Dendritic cell treated with granulocyte-macrophage colony-stimulating factor and Interleukin-4, amounts not matched to agents 40 ng/mL and 50 ng/mL, for 4 days (primary cell): ENCODE results near the gene TECR.
A peak's percentile ranks its signal among the peaks of the same experiment; 100 is the strongest.
"Not testable (repeated sequence)": the region's sequence is repeated elsewhere in the genome, so short reads cannot be mapped to it uniquely, and the experiment has no call there.

Source experiments
- H3K27ac Mint-ChIP-seq: one replicate; pipeline ENCODE4 v1.8.0; 2022; ENCODE audit warnings: mild to moderate bottlenecking, mixed read lengths
- H3K27me3 Mint-ChIP-seq: one replicate; pipeline ENCODE4 v1.8.0; 2022; ENCODE audit warnings: mild to moderate bottlenecking, mixed read lengths
- H3K36me3 Mint-ChIP-seq: one replicate; pipeline ENCODE4 v1.8.0; 2022; ENCODE audit warnings: low read depth, mixed read lengths
- H3K4me1 Mint-ChIP-seq: one replicate; pipeline ENCODE4 v1.8.0; 2022; ENCODE audit warnings: low read depth, mixed read lengths
- H3K4me3 Mint-ChIP-seq: one replicate; pipeline ENCODE4 v1.8.0; 2022; ENCODE audit warnings: mild to moderate bottlenecking, moderate library complexity, mixed read lengths
- H3K9me3 Mint-ChIP-seq: one replicate; pipeline ENCODE4 v1.8.0; 2022; ENCODE audit warnings: mixed read lengths
- intact Hi-C: fragments of 100-400 bp; cut with micrococcal nuclease; formaldehyde crosslinking; loops from one replicate; pipeline ENCODE4 v1.15.0; 2022

TECR gene

GRCh38 chr19:14497228-14497921 lies 32.0 kb upstream of the TECR start:
- Mint-ChIP-seq H3K4me1 (peaks cover 34% of the 10 kb centered on the region), H3K9me3 (no peaks in the 10 kb centered on the region), H3K4me3 (no peak overlapping the region), H3K27ac (peak overlapping the region; percentile 70), H3K36me3 (no peaks in the 10 kb centered on the region), H3K27me3 (peaks cover 16% of the 10 kb centered on the region)
- intact Hi-C loops, result no loop called here

- Mint-ChIP-seq H3K4me1 (peaks cover 27% of the 10 kb centered on the region), H3K27ac (no peak overlapping the region), H3K4me3 (no peak overlapping the region), H3K36me3 (no peaks in the 10 kb centered on the region), H3K9me3 (no peaks in the 10 kb centered on the region), H3K27me3 (peaks cover 7% of the 10 kb centered on the region)
- intact Hi-C loops, result no loop called here
Measured at GRCh38 chr19:14502334-14503092, 26.9 kb upstream of the TECR start.

GRCh38 chr19:14503285-14503684 lies 26.1 kb upstream of the TECR start:
- Mint-ChIP-seq H3K27ac (no peak overlapping the region), H3K4me1 (peaks cover 27% of the 10 kb centered on the region), H3K27me3 (peaks cover 7% of the 10 kb centered on the region), H3K9me3 (no peaks in the 10 kb centered on the region), H3K4me3 (no peak overlapping the region), H3K36me3 (no peaks in the 10 kb centered on the region)
- intact Hi-C loops, result no loop called here

- peaks cover 30% of the 10 kb centered on the region for H3K4me1 Mint-ChIP-seq
- H3K4me3 Mint-ChIP-seq, H3K27ac Mint-ChIP-seq, H3K9me3 Mint-ChIP-seq, H3K36me3 Mint-ChIP-seq, H3K27me3 Mint-ChIP-seq, intact Hi-C loops: not testable (repeated sequence)
Measured at GRCh38 chr19:14504575-14504974, 24.8 kb upstream of the TECR start.

- intact Hi-C loops, result loop anchor here (1.0 kb wide), 1 partner anchor 46 kb away; no protein-coding TSS in a partner anchor
- Mint-ChIP-seq H3K4me1 (peaks cover 40% of the 10 kb centered on the region), H3K27ac (no peak overlapping the region), H3K36me3 (no peaks in the 10 kb centered on the region), H3K27me3 (peaks cover 7% of the 10 kb centered on the region), H3K4me3 (no peak overlapping the region), H3K9me3 (no peaks in the 10 kb centered on the region)
Measured at GRCh38 chr19:14505488-14506239, 23.7 kb upstream of the TECR start.

GRCh38 chr19:14507704-14508542 lies 21.5 kb upstream of the TECR start:
- Mint-ChIP-seq H3K4me3 (no peak overlapping the region), H3K4me1 (peaks cover 50% of the 10 kb centered on the region), H3K27ac (no peak overlapping the region), H3K27me3 (peaks cover 5% of the 10 kb centered on the region), H3K36me3 (no peaks in the 10 kb centered on the region), H3K9me3 (no peaks in the 10 kb centered on the region)
- intact Hi-C loops, result no loop called here

GRCh38 chr19:14510311-14511228 lies 18.8 kb upstream of the TECR start:
- Mint-ChIP-seq H3K27me3 (no peaks in the 10 kb centered on the region), H3K4me1 (peaks cover 55% of the 10 kb centered on the region), H3K36me3 (peaks cover 22% of the 10 kb centered on the region), H3K4me3 (peak overlapping the region; percentile 62), H3K9me3 (no peaks in the 10 kb centered on the region), H3K27ac (peak overlapping the region; percentile 86)
- intact Hi-C loops, result no loop called here

DNA sequence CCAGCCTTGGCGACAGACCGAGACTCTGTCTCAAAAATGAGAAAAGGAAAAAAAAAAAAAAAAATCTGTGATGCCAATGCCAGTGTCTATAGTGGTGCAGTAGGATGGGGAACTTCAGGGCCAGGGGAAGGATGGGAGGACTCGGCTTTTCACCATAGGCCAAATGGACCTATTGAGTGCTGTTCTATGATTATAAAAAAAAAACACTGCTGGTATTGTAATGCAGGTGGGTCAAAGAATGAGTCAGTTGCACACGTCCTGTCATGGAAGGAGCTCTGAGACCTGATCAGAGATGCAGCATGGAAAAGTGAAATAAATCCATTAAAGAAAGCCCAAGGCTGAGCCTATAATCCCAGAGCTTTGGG lies 18.2 kb upstream of the TECR start:
- peak overlapping the region; percentile 62 for H3K4me3 Mint-ChIP-seq
- peaks cover 58% of the 10 kb centered on the region for H3K4me1 Mint-ChIP-seq

GRCh38 chr19:14512406-14512961 lies 16.9 kb upstream of the TECR start:
- H3K4me3 Mint-ChIP-seq, result no peak overlapping the region
- H3K36me3 Mint-ChIP-seq, result peaks cover 41% of the 10 kb centered on the region
- no peaks in the 10 kb centered on the region for H3K9me3 Mint-ChIP-seq
- H3K27ac Mint-ChIP-seq, result no peak overlapping the region
- intact Hi-C loops, result no loop called here
- peaks cover 62% of the 10 kb centered on the region for H3K4me1 Mint-ChIP-seq
- no peaks in the 10 kb centered on the region for H3K27me3 Mint-ChIP-seq

More for the DNA sequence above, 18.2 kb upstream of the TECR start:
- intact Hi-C loops, result no loop called here
- Mint-ChIP-seq H3K9me3 (no peaks in the 10 kb centered on the region), H3K27me3 (no peaks in the 10 kb centered on the region), H3K27ac (peak overlapping the region; percentile 86), H3K36me3 (peaks cover 28% of the 10 kb centered on the region)

- Mint-ChIP-seq H3K4me1 (peaks cover 66% of the 10 kb centered on the region), H3K27ac (no peak overlapping the region), H3K27me3 (no peaks in the 10 kb centered on the region), H3K4me3 (no peak overlapping the region), H3K9me3 (no peaks in the 10 kb centered on the region), H3K36me3 (peaks cover 49% of the 10 kb centered on the region)
- intact Hi-C loops, result no loop called here
Measured at GRCh38 chr19:14514215-14514863, 15.1 kb upstream of the TECR start.

DNA sequence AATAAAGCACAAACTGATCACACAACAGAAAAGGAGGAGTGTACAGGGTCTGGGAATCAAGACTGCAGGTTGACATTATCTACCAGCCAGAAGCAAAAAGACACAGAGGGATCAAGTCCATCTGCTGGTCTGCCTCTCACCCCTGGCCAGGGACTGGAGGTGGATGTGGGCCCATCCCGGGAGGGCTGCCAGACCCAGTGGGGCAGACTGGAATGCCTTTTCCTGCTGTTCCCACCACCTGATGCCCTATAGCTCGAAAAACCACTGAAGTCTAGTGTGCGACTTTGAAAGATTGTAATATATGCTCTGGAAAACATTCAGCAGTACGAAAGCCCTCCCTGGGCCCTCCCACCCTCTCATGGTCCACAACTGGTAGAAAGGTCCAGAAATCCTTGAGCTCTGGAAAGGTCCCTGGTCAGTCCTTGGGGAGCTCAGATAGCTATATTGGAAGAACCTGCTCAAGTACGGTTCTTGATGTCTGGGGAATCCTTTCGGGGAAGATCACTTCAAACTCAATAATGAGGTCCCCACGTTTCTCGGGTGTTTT lies 13.8 kb upstream of the TECR start:
- Mint-ChIP-seq H3K9me3 (no peaks in the 10 kb centered on the region), H3K4me3 (no peak overlapping the region), H3K27ac (no peak overlapping the region), H3K4me1 (peaks cover 65% of the 10 kb centered on the region), H3K36me3 (peaks cover 49% of the 10 kb centered on the region), H3K27me3 (no peaks in the 10 kb centered on the region)
- intact Hi-C loops, result no loop called here

DNA sequence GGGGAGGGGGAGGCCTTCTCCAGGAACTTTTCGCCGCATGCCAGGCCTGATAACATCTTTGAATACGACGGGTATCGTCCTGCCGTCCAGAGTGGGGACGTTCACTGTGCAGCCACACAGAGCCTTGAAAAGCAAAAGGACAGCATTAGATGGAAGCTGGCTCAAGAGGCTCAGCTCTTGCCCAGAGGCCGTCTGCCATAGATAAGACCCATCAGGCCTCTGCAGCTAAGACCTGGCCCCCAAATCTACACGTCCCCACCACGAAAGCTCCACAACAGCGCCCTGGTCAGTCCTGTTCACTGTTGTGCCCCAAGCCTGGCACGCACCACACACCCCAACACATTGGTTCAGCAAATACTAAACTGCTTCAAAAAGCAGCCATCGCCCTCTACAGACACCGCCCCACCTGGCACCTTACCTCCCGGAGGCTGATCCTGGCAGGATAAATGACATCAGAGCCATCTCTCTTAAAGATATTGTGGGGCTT lies 13.3 kb upstream of the TECR start:
- Mint-ChIP-seq H3K4me3 (peak overlapping the region; percentile 89), H3K36me3 (peaks cover 49% of the 10 kb centered on the region), H3K27ac (no peak overlapping the region), H3K9me3 (no peaks in the 10 kb centered on the region), H3K27me3 (no peaks in the 10 kb centered on the region), H3K4me1 (peaks cover 60% of the 10 kb centered on the region)
- intact Hi-C loops, result no loop called here
